Stimulated activated naive CD4-positive, alpha-beta T cell (primary cell): ENCODE data around the gene TAS2R46.
"Not testable (repeated sequence)": the region's sequence is repeated elsewhere in the genome, so short reads cannot be mapped to it uniquely, and the experiment has no call there.

ENCODE experiments used
- DNase-seq, 6 experiments: peaks; one replicate each; lab custom pipeline; 2025; lab: John Stamatoyannopoulos, UW

TAS2R46 gene

DNA sequence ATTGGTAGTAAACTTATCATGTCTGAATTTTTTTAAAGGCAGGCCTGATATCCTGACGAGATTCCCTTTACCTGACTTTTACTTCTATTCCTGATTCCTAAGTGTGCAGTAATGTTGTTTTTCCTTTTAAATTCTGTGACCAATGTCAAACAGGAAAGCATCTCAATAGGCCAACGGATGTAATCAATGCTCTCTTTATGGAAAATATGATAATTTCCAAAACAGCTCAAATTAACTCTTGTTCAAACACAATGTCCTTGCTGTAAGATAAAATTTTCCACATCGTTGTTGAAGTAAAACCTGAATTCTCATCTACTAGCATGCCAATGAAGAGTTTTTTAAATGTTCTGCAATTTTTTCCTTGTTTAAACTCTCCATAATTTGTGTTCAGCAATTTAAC is 22.9 kb downstream of the TAS2R46 start:
- no peak for DNase-seq

DNA sequence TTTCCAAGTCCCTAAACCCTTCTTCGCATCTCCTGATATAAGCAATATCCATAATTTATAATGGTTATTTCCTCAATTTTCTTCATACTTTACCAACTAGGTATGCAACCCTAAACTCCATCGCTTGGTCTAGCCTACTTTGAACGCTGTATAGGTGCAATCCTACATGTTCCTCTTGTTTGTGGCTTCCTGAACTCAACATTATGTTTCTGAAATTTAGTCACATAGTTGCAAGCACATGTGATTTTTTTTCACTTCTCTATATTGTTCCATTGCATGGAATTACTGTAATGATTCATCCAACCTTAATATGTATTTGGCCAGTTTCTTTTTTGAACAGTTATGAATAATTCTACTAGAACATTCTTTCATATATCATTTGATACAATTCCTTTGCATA is 28.1 kb downstream of the TAS2R46 start:
- DNase-seq = not testable (repeated sequence)

DNA sequence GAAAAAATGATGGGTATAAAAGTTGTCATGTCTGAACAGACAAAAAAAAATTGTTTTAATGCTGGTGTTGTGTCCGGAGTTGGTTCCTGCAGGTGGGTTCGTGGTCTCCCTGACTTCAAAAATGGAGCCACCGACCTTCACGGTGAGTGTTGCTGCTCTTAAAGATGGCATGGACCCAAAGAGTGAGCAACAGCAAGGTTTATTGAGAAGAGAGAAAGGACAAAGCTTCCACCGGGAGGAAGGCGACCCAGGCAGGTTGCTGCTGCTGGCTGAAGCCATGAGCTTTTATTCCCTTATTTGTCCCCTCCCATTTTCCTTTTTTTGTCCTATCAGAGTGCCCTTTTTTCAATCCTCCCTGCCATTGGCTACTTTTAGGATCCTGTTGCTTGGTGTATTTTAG is 30.8 kb downstream of the TAS2R46 start, which contains the start of gene TAS2R31:
TSS of gene TAS2R31 (minus strand) at position 101 of the 400 bp plus-strand sequence. CDS start at position 29, 72 bp downstream.
- DNase-seq = no peak

DNA sequence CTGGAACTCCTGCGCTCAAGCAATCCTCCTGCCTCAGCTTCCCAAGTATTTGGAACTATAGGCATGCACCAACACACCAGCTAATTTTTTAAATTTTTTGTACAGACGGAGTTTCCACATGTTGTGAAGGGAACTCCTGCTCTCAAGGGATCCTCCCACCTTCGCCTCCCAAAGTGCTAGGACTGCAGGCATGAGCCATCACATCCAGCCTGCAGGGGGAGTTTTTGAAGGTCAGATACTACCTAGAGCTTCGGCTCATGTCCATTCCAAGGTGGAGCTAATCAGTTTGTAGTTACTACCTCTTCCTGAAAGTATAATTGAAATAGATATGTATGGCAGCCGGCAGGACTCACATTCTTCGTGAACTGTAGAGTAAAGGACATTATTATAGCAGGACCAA is 36.0 kb downstream of the TAS2R46 start:
- no peak for DNase-seq

GRCh38 chr12:11023387-11023786 is 38.7 kb downstream of the TAS2R46 start:
- DNase-seq = no peak

DNA sequence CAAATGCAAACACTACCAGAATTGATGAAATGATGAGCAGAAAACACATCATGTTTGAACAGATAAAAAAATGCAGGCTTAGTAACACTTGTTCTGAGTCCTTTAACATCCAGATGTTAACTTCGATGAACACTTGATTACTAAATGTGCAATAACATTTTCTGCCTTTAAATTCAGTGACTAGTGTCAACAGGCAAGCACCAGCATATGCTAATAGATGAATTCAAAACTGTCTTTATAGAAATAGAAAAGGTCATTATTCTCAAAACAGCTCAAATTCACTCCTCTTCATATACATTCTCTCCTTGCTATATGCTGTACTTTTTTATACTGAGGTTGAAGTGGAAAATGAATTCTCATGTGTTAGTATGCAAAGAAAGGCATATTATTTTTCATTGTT is 39.6 kb downstream of the TAS2R46 start, which contains the start of gene TAS2R19:
TSS of gene TAS2R19 (minus strand) at position 101 of the 400 bp plus-strand sequence. CDS start at position 52, 49 bp downstream.
- DNase-seq = no peak

GRCh38 chr12:11016937-11017336 is 45.2 kb downstream of the TAS2R46 start:
- DNase-seq = no peak

- no peak for DNase-seq
Measured at GRCh38 chr12:11015775-11016430, 46.2 kb downstream of the TAS2R46 start.

- no peak for DNase-seq
Measured at GRCh38 chr12:11014234-11014633, 47.9 kb downstream of the TAS2R46 start.
